K562 (cell line): ENCODE results near the gene YTHDF1. TPM values are rescaled to one million over a fixed set of nuclear protein-coding genes. Genes with fewer than 3 reads are reported as not detected.

ENCODE experiments used
- ATAC-seq: fragments of 200-7000 bp; cut with Tn5 transposase; 3 replicates; pipeline ENCODE4 v1.9.1; 2020; ENCODE audit warnings: moderate library complexity
- BruUV-seq: library from RNA; stranded (reverse); fragments of 400-500 nt; replicated peaks from 2 replicates; lab custom pipeline; 2021; lab: Mats Ljungman, UMichigan
- CTCF ChIA-PET: fragments of 300-600 bp; formaldehyde crosslinking; extraction: SDS; loops from one replicate; lab custom pipeline; 2021; ENCODE audit warnings: low intra/inter-chr PET ratio; lab: Yijun Ruan, JAX
- POLR2A ChIA-PET: fragments of 300-600, 350-650 bp; sonication (Branson Sonifier 250); formaldehyde crosslinking; extraction: SDS; loops from one replicate; lab custom pipeline; 2021; ENCODE audit warnings: antibody characterized with exemption, inconsistent platforms; lab: Yijun Ruan, JAX
- DNase-seq, 4 experiments: peaks; one replicate each; pipeline versions ENCODE4 v3.0.0 to v3.0.0-alpha.2; 2011 to 2018; ENCODE audit warnings: low spot score in 3 of 4, mixed read lengths in 3 of 4; ENCODE audit errors: extremely low read depth in 1 of 4
- FAIRE-seq: peaks from 2 replicates; lab custom pipeline; 2011; peaks lifted over from hg19 to GRCh38; lab: Jason Lieb, UNC
- H2AFZ ChIP-seq: 2 replicates; pipeline ENCODE4 v1.6.0; 2011; ENCODE audit warnings: low read depth, low read length, control low read depth, inconsistent platforms
- H3K27ac ChIP-seq: fragments of 200-600 bp; 3 replicates; pipeline ENCODE4 v1.8.0; 2011; ENCODE audit warnings: low read depth, mild to moderate bottlenecking, control low read depth, inconsistent platforms, low read length, moderate library complexity, mixed read lengths; ENCODE audit errors: extremely low read depth
- H3K27me3 ChIP-seq, 2 experiments: fragments of 300-600 bp in 1 of 2; 2 replicates in 1 of 2; 3 replicates in 1 of 2; pipeline versions ENCODE4 v1.6.0 to v1.8.0; 2011; ENCODE audit warnings: inconsistent platforms in 2 of 2, low read length in 2 of 2, mild to moderate bottlenecking in 1 of 2, mixed read lengths in 1 of 2, moderate library complexity in 1 of 2; ENCODE audit not compliant: control insufficient read depth in 2 of 2, insufficient read depth in 2 of 2
- H3K36me3 ChIP-seq: fragments of 300-600 bp; 3 replicates; pipeline ENCODE4 v1.8.0; 2011; ENCODE audit warnings: mild to moderate bottlenecking, low read length, inconsistent platforms; ENCODE audit not compliant: control insufficient read depth, insufficient read depth
- H3K4me1 ChIP-seq, 2 experiments: fragments of 200-600 bp in 1 of 2; replicated peaks in 1 of 2; 2 replicates in 1 of 2; 3 replicates in 1 of 2; pipeline versions ENCODE4 v1.5.1 to v1.8.0; 2011; ENCODE audit warnings: inconsistent platforms in 2 of 2, low read length in 2 of 2, mild to moderate bottlenecking in 1 of 2, mixed read lengths in 1 of 2, moderate library complexity in 1 of 2; ENCODE audit not compliant: control insufficient read depth in 2 of 2, insufficient read depth in 2 of 2
- H3K4me2 ChIP-seq: 2 replicates; pipeline ENCODE4 v1.6.1; 2011; ENCODE audit warnings: low read length, control low read depth, inconsistent platforms, mixed read lengths; ENCODE audit not compliant: insufficient read depth
- H3K4me3 ChIP-seq: fragments of 200-600 bp; sonication (generic), shearing (Covaris generic); 2 replicates; pipeline ENCODE4 v1.5.1; 2016; ENCODE audit warnings: control low read depth, inconsistent platforms
- H3K79me2 ChIP-seq: fragments of 200-600 bp; 3 replicates; pipeline ENCODE4 v1.8.0; 2011; ENCODE audit warnings: low read length, inconsistent platforms; ENCODE audit not compliant: control insufficient read depth, insufficient read depth
- H3K9ac ChIP-seq, 2 experiments: 2 replicates each; pipeline versions ENCODE4 v1.6.0 to v1.6.1; 2011; ENCODE audit warnings: low read depth in 2 of 2, low read length in 2 of 2, control low read depth in 1 of 2, inconsistent platforms in 1 of 2, mild to moderate bottlenecking in 1 of 2, mixed read lengths in 1 of 2; ENCODE audit not compliant: insufficient read depth in 1 of 2
- H3K9me1 ChIP-seq: one replicate; pipeline ENCODE4 v1.6.0; 2011; ENCODE audit warnings: inconsistent platforms, mild to moderate bottlenecking, low read length, moderate library complexity; ENCODE audit not compliant: control insufficient read depth, insufficient read depth
- H3K9me3 ChIP-seq: replicated peaks from 2 replicates; pipeline ENCODE4 v1.5.1; 2011; ENCODE audit warnings: low read depth, low read length, inconsistent platforms; ENCODE audit not compliant: control insufficient read depth, insufficient read depth
- H4K20me1 ChIP-seq: replicated peaks from 2 replicates; pipeline ENCODE4 v1.6.1; 2011; ENCODE audit warnings: low read length, inconsistent platforms, mixed read lengths; ENCODE audit not compliant: control insufficient read depth, insufficient read depth
- NBN ChIP-seq: fragments of 450-650 bp; IDR thresholded peaks from 2 replicates; pipeline ENCODE4 v1.6.1; 2016; ENCODE audit warnings: low read depth, mild to moderate bottlenecking
- RREB1 ChIP-seq: fragments of 250-450 bp; sonication (Bioruptor Pico); IDR thresholded peaks from 2 replicates; pipeline ENCODE4 v1.4.0; 2020
- SMARCC2 ChIP-seq: fragments of 450-650 bp; IDR thresholded peaks from 2 replicates; pipeline ENCODE4 v1.6.1; 2017; ENCODE audit warnings: antibody characterized with exemption, moderate library complexity, mild to moderate bottlenecking, low read depth
- ZNF436 ChIP-seq: fragments of 250-450, 450-650 bp; sonication (Bioruptor Pico); formaldehyde crosslinking; IDR thresholded peaks from 2 replicates; pipeline ENCODE4 v1.7.0; 2020; ENCODE audit warnings: mild to moderate bottlenecking
- WGBS: fragments of 100-300 bp; shearing (Covaris generic); methylation state at CpG from one replicate; pipeline ENCODE4 v1.1.6; 2016; ENCODE audit warnings: low coverage, mixed read lengths; ENCODE audit not compliant: insufficient coverage; ENCODE audit errors: missing lambda C conversion rate; 5-methylcytosine and 5-hydroxymethylcytosine counted together
- in situ Hi-C: fragments of 300-500 bp; cut with MboI; formaldehyde crosslinking; loops from 4 replicates; pipeline ENCODE4 v1.15.0; 2018; ENCODE audit warnings: inconsistent platforms, mixed read lengths
- intact Hi-C: fragments of 100-400 bp; cut with micrococcal nuclease; formaldehyde crosslinking; loops from 2 replicates; pipeline ENCODE4 v1.14.2; 2022
- polyA plus RNA-seq, 8 experiments: library from polyadenylated mRNA; depleted of rRNA in 4 of 8; stranded (reverse) in 5 of 8; unstranded in 3 of 8; fragments of >200 nt; fragmentation: Nextera tagmentation in 2 of 8; fragmentation: Illumina TruSeq in 1 of 8; extraction: Ambion mirVana in 2 of 8; extraction: Trizol in 1 of 8; gene quantifications; 2 replicates each; pipeline versions ENCODE4 v1.2.1 to v1.2.3, GENCODE V29; 2011 to 2014; ENCODE audit warnings: inconsistent platforms in 1 of 8, missing spikeins in 1 of 8
- total RNA-seq, 7 experiments: library from RNA; depleted of rRNA in 6 of 7; stranded (reverse); fragments of >200 nt in 6 of 7; fragmentation: Illumina TruSeq in 2 of 7; extraction: Trizol in 2 of 7; gene quantifications; 2 replicates each; pipeline versions ENCODE4 v1.2.1 to v1.2.3, GENCODE V29; 2011 to 2021; ENCODE audit warnings: low replicate concordance in 1 of 7
- TF ChIP-seq, protein P1 (sequence below): IDR thresholded peaks from 2 replicates; pipeline ENCODE4 v1.6.1; 2011; ENCODE audit warnings: borderline replicate concordance, low read depth, mild to moderate bottlenecking, moderate library complexity, low read length; ENCODE audit not compliant: insufficient read depth, poor library complexity, severe bottlenecking

YTHDF1 gene
- total and polyA plus RNA-seq, 9 of the 15 experiments (the other 6 are each of a cell fraction or from before 2014, with no cell fraction given) = 10.1 to 42.4 (median 27.8) TPM

- TF ChIP-seq, protein P1, sequence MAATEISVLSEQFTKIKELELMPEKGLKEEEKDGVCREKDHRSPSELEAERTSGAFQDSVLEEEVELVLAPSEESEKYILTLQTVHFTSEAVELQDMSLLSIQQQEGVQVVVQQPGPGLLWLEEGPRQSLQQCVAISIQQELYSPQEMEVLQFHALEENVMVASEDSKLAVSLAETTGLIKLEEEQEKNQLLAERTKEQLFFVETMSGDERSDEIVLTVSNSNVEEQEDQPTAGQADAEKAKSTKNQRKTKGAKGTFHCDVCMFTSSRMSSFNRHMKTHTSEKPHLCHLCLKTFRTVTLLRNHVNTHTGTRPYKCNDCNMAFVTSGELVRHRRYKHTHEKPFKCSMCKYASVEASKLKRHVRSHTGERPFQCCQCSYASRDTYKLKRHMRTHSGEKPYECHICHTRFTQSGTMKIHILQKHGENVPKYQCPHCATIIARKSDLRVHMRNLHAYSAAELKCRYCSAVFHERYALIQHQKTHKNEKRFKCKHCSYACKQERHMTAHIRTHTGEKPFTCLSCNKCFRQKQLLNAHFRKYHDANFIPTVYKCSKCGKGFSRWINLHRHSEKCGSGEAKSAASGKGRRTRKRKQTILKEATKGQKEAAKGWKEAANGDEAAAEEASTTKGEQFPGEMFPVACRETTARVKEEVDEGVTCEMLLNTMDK = no peak
- no peak for TF ChIP-seq RREB1 (CRISPR knock-in tag)
- TF ChIP-seq SMARCC2 = no peak
- TF ChIP-seq ZNF436 = no peak
- no peak for TF ChIP-seq NBN
- H3K27me3 ChIP-seq = peaks cover 22 to 68% of the 10 kb centered on the region in 2 experiments
- no peaks in the 10 kb centered on the region for H3K9me1 ChIP-seq
- POLR2A ChIA-PET = interaction anchor here (0.5 to 1.0 kb wide), 3 partner anchors 32 to 335 kb away, joined by 3 to 4 read pairs (median 4); no protein-coding TSS in a partner anchor
- H2AFZ ChIP-seq = no peak overlapping the region
- H3K36me3 ChIP-seq = no peaks in the 10 kb centered on the region
- in situ Hi-C loops (no loop called here), intact Hi-C loops (no loop called here)
- no peak for FAIRE-seq
- H3K4me3 ChIP-seq = no peak overlapping the region
- H3K9me3 ChIP-seq = no peaks in the 10 kb centered on the region
- H3K27ac ChIP-seq = no peak overlapping the region
- CTCF ChIA-PET = no interaction called here
- WGBS = 5% methylated on average over 26 of the region's 26 CpGs
- peaks cover 14% of the 10 kb centered on the region for H4K20me1 ChIP-seq
- H3K9ac ChIP-seq = no peak overlapping the region
- ATAC-seq = no peak; the same call in 2 of the 3 replicates
- H3K79me2 ChIP-seq = no peaks in the 10 kb centered on the region
- BruUV-seq = no TSS peak
- no peak overlapping the region for H3K4me2 ChIP-seq
- H3K4me1 ChIP-seq = peaks cover 0 to 4% of the 10 kb centered on the region in 2 experiments; a peak in 1 of 5 replicates
- DNase-seq = no peak
These were observed 49.5 kb downstream of the YTHDF1 start for GRCh38 chr20:63166193-63167020.
